Subcutaneous abdominal adipose tissue (tissue), 5 donors: Measurements from ENCODE around the gene RNASEH2B.

Experiments used
- H3K27ac ChIP-seq: one replicate; pipeline ENCODE4 v1.7.0; 2013; ENCODE audit warnings: low read depth, mild to moderate bottlenecking, inconsistent platforms, low read length, moderate library complexity
- H3K27me3 ChIP-seq, 5 donors: one replicate each; pipeline ENCODE4 v1.7.0; 2013; ENCODE audit warnings: low read length in 5 of 5, inconsistent platforms in 1 of 5; ENCODE audit not compliant: control insufficient read depth in 5 of 5, insufficient read depth in 4 of 5
- H3K36me3 ChIP-seq, 5 donors: one replicate each; pipeline ENCODE4 v1.7.0; 2013; ENCODE audit warnings: low read length in 5 of 5; ENCODE audit not compliant: control insufficient read depth in 5 of 5, insufficient read depth in 5 of 5
- H3K4me1 ChIP-seq, 5 donors: one replicate each; pipeline ENCODE4 v1.7.0; 2013; ENCODE audit warnings: low read length in 5 of 5, mild to moderate bottlenecking in 3 of 5, moderate library complexity in 1 of 5; ENCODE audit not compliant: control insufficient read depth in 5 of 5, insufficient read depth in 5 of 5
- H3K4me3 ChIP-seq, 5 donors: one replicate each; pipeline ENCODE4 v1.7.0; 2013; ENCODE audit warnings: low read length in 5 of 5, low read depth in 1 of 5
- H3K9ac ChIP-seq, 5 donors: one replicate each; pipeline ENCODE4 v1.7.0; 2013; ENCODE audit warnings: low read length in 5 of 5, mild to moderate bottlenecking in 4 of 5, moderate library complexity in 3 of 5
- H3K9me3 ChIP-seq, 5 donors: one replicate each; pipeline ENCODE4 v1.7.0; 2013; ENCODE audit warnings: low read length in 5 of 5; ENCODE audit not compliant: control insufficient read depth in 5 of 5
- donor health status: healthy.
- donor health status: healthy.
- donor health status: healthy.
- donor health status: healthy.
- donor health status: healthy.

Gene RNASEH2B

GRCh38 chr13:50932091-50932490, 22.5 kb downstream of the RNASEH2B start:
- no peak overlapping the region for H3K27ac ChIP-seq
- no peaks in the 10 kb centered on the region for H3K9me3 ChIP-seq
- no peak overlapping the region for H3K9ac ChIP-seq
- peaks cover 0 to 12% (median 3%) of the 10 kb centered on the region in 5 donors for H3K4me1 ChIP-seq
- no peaks in the 10 kb centered on the region for H3K27me3 ChIP-seq
- H3K36me3 ChIP-seq: peaks cover 13 to 46% (median 24%) of the 10 kb centered on the region in 5 donors
- no peak overlapping the region for H3K4me3 ChIP-seq

- H3K9me3 ChIP-seq: peaks cover 0 to 5% (median 2%) of the 10 kb centered on the region in 5 donors
- no peak overlapping the region for H3K27ac ChIP-seq
- H3K4me3 ChIP-seq: no peak overlapping the region
- no peaks in the 10 kb centered on the region for H3K27me3 ChIP-seq
- H3K9ac ChIP-seq: no peak overlapping the region
- peaks cover 17 to 53% (median 24%) of the 10 kb centered on the region in 5 donors for H3K36me3 ChIP-seq
- H3K4me1 ChIP-seq: peaks cover 0 to 9% (median 0%) of the 10 kb centered on the region in 5 donors
Observed at GRCh38 chr13:50934735-50935435, 25.3 kb downstream of the RNASEH2B start.

DNA sequence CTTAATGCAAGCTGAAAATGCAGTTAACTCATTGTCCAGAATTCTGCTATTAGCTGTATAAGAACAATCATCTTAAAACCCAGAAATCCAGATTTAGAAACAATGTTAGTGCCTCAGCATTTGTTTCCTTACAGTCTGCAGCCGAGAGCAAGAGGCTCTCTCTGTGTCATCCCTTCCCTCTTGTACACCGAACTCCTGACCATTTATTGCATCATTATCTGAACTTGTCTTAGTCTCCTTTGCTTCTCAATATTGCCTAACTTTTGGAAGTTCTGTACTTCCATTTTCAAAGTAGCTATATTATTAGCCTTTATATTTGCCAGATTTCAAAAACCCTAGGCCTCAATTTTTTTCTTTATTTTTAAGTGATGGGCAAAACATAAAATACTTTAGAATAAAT, 27.1 kb downstream of the RNASEH2B start:
- peaks cover 0 to 5% (median 2%) of the 10 kb centered on the region in 5 donors for H3K9me3 ChIP-seq
- no peak overlapping the region for H3K4me3 ChIP-seq
- no peak overlapping the region for H3K9ac ChIP-seq
- peaks cover 0 to 9% (median 0%) of the 10 kb centered on the region in 5 donors for H3K4me1 ChIP-seq
- no peak overlapping the region for H3K27ac ChIP-seq
- H3K36me3 ChIP-seq: peaks cover 17 to 44% (median 19%) of the 10 kb centered on the region in 5 donors
- no peaks in the 10 kb centered on the region for H3K27me3 ChIP-seq

DNA sequence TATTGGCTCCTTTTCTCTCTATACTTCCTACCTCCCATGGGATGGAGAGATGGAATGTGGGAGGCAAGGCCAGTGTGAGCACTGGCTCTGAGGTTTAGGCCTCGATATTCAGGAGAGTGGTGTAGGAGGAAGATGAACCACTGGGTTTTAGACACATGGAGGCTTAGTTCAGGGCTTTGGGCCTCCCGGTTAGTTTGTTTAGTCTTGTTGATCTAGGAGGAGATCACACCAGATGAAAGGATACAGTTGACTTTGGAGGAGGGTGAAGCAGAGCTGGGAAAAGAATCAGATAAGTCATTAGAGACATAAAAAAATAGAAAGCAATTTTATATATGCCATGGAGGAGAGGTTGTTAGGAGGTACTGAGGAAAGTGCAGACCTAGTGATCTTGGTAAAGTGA, 30.9 kb downstream of the RNASEH2B start:
- peaks cover 0 to 9% (median 0%) of the 10 kb centered on the region in 5 donors for H3K4me1 ChIP-seq
- H3K27me3 ChIP-seq: no peaks in the 10 kb centered on the region
- no peak overlapping the region for H3K9ac ChIP-seq
- peaks cover 14 to 36% (median 17%) of the 10 kb centered on the region in 5 donors for H3K36me3 ChIP-seq
- no peak overlapping the region for H3K27ac ChIP-seq
- peaks cover 0 to 5% (median 2%) of the 10 kb centered on the region in 5 donors for H3K9me3 ChIP-seq
- no peak overlapping the region for H3K4me3 ChIP-seq

DNA sequence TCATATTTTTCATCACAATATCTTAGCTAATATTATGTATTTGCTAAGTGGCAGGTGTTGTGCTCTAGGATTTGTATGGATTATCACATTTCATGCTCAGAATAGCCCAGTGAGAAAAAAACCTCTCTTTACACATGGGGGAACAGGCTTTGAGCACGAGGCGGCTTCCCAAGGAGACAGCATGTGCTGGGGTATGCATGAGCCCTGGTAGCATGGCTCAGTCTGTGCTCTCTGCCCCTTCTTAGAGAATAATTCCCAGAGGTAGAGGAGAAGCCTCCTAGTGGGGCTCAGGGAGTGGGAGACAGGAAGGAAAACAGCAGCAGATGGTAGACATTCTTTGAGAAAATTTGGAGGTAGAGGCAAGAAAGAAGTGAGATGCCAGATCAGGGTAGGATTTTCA, 31.6 kb downstream of the RNASEH2B start:
- H3K4me1 ChIP-seq: peaks cover 0 to 5% (median 0%) of the 10 kb centered on the region in 5 donors
- H3K27me3 ChIP-seq: no peaks in the 10 kb centered on the region
- H3K27ac ChIP-seq: no peak overlapping the region
- H3K36me3 ChIP-seq: peaks cover 14 to 35% (median 20%) of the 10 kb centered on the region in 5 donors
- peaks cover 0 to 5% (median 2%) of the 10 kb centered on the region in 5 donors for H3K9me3 ChIP-seq
- H3K9ac ChIP-seq: no peak overlapping the region
- no peak overlapping the region for H3K4me3 ChIP-seq

GRCh38 chr13:50942630-50943311, 33.2 kb downstream of the RNASEH2B start:
- no peaks in the 10 kb centered on the region for H3K4me1 ChIP-seq
- H3K9ac ChIP-seq: no peak overlapping the region
- H3K27ac ChIP-seq: no peak overlapping the region
- H3K4me3 ChIP-seq: no peak overlapping the region
- H3K27me3 ChIP-seq: no peaks in the 10 kb centered on the region
- peaks cover 0 to 2% (median under 1%) of the 10 kb centered on the region in 5 donors for H3K9me3 ChIP-seq
- peaks cover 14 to 33% (median 20%) of the 10 kb centered on the region in 5 donors for H3K36me3 ChIP-seq

DNA sequence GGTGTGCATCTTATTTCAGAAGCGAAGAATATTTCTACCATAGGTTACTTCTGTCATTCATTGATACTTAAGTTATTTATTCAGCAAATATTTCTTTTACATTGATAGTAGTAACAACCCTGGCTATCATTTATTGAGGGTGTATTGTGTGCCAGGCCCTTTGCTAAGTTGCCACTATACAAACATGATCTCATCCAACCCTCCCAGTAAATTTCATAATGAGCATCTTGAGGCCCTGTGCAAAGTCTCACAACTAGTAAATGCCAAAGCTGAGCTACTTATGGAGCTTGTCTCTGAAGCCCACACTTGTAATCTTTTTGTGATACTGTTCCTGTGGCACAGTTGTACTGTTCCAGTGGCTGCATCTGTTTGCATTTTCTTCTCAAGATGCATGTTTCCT, 36.1 kb downstream of the RNASEH2B start:
- Histone ChIP-seq H3K4me3 (no peak overlapping the region), H3K36me3 (peaks cover 24 to 37% (median 32%) of the 10 kb centered on the region in 5 donors), H3K27ac (no peak overlapping the region), H3K4me1 (peaks cover 0 to under 1% (median 0%) of the 10 kb centered on the region in 5 donors), H3K9me3 (no peaks in the 10 kb centered on the region), H3K27me3 (no peaks in the 10 kb centered on the region), H3K9ac (no peak overlapping the region)

GRCh38 chr13:50948601-50949000, 39.0 kb downstream of the RNASEH2B start:
- no peak overlapping the region for H3K4me3 ChIP-seq
- no peaks in the 10 kb centered on the region for H3K9me3 ChIP-seq
- H3K9ac ChIP-seq: no peak overlapping the region
- peaks cover 21 to 37% (median 25%) of the 10 kb centered on the region in 5 donors for H3K36me3 ChIP-seq
- no peaks in the 10 kb centered on the region for H3K27me3 ChIP-seq
- H3K27ac ChIP-seq: no peak overlapping the region
- H3K4me1 ChIP-seq: peaks cover 0 to 7% (median 0%) of the 10 kb centered on the region in 5 donors

DNA sequence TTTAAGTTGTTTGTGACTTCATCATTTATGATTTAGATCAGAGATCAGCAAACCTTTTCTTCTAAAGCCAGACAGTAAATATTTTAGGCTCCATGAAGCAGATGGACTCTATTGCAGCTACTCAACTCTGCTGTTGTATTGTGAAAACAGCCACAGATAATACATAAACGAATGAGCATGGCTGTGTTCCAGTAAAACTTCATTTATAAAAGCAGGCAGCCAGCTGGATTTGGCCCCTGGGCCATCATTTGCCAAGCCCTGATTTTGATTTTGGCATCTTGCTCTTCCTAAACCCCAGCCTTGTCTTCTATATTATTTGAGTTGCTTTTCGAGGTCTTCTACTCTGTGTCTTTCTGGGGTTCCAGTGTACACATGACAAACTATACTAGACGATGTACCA, 41.3 kb downstream of the RNASEH2B start:
- Histone ChIP-seq H3K27me3 (no peaks in the 10 kb centered on the region), H3K4me3 (no peak overlapping the region), H3K27ac (no peak overlapping the region), H3K36me3 (peaks cover 15 to 43% (median 16%) of the 10 kb centered on the region in 5 donors), H3K9me3 (no peaks in the 10 kb centered on the region), H3K9ac (no peak overlapping the region), H3K4me1 (peaks cover 0 to 7% (median 0%) of the 10 kb centered on the region in 5 donors)

DNA sequence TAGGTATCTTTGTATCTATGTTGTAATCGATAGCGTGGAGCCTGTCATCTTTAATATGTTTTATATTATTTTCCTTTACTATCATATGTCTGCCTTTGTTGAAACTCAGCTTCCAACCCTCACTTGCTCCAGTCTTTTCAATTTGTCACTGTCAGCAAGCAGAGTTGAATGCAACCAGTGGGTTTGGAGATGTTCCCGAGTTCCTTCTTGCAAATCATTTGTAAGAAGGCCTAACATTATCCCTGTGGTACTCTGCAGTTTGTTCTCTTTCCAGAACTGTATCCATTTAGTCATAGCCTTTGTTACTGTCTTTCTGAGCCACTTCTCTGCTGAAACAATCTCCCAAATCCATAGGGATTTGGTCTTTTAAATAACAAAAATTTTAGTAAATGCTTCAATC, 41.8 kb downstream of the RNASEH2B start:
- Histone ChIP-seq H3K9me3 (no peaks in the 10 kb centered on the region), H3K27me3 (no peaks in the 10 kb centered on the region), H3K9ac (no peak overlapping the region), H3K4me1 (peaks cover 0 to 7% (median 0%) of the 10 kb centered on the region in 5 donors), H3K27ac (no peak overlapping the region), H3K36me3 (peaks cover 15 to 42% (median 16%) of the 10 kb centered on the region in 5 donors), H3K4me3 (no peak overlapping the region)
